Measurements from ENCODE around the gene CEACAM7. TPM values are rescaled to one million over a fixed set of nuclear protein-coding genes. Genes with fewer than 3 reads are reported as not detected.

The CEACAM7 gene
- total RNA-seq (2022; extraction: Qiagen RNA extraction): 0.10 to 0.22 TPM (median 0.12 TPM) in 3 of 5 replicates, not detected in the others

DNA sequence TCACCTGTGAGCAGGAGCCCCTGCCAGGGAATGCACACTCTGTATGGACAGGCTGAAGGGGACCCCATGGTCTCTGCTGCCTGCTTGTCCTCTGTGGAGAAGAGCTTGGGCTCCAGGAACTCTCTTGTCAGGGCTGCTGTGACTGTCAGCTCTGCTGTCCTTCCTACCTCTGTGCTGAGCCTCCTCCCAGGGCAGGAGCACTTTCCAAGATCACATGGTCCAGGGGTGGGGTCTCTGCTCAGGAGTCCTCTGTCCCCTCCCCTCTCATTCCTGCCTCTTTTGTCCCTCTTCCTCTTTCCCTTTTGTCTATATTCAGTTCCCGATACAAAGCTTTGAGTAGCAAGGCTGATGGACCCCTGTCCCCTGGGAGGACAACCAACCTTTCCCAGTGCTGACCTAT is at the start of gene CEACAM7:
Gene CEACAM7 (minus strand): TSS at position 173 of the 400 bp plus-strand sequence. CDS start 105 bp downstream, at position 68.

DNA sequence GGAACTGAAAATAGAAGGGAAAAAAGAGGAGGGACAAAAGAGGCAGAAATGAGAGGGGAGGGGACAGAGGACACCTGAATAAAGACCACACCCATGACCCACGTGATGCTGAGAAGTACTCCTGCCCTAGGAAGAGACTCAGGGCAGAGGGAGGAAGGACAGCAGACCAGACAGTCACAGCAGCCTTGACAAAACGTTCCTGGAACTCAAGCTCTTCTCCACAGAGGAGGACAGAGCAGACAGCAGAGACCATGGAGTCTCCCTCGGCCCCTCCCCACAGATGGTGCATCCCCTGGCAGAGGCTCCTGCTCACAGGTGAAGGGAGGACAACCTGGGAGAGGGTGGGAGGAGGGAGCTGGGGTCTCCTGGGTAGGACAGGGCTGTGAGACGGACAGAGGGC is 20.4 kb upstream of the CEACAM7 start, which contains the start of gene CEACAM5:
Gene CEACAM5 (plus strand): TSS at position 146 of the 400 bp plus-strand sequence. CDS start 106 bp downstream, at position 252.

DNA sequence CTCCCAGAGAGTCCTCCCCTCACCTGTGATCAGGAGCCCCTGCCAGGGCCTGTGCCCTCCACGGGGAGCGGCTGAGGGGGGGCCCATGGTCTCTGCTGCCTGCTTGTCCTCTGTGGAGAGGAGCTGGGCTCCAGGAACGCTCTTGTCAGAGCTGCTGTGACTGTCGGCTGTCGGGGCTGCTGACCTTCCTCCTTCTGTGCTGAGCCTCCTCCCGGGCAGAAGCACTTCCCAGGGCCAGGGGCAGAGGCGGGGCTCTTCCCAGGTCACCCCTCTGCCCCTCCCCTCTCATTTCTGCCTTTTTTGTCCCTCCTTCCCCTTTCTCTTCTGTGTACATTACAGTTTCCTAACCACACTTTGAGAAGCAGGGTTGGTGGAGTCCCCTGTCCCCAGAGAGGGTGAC is 61.2 kb downstream of the CEACAM7 start, which contains the start of gene CEACAM4:
Gene CEACAM4 (minus strand): TSS at position 198 of the 400 bp plus-strand sequence. CDS start 111 bp downstream, at position 87.

Other genes starting within 250 kb of the CEACAM7 start
- 104 to 118 TPM (median 106 TPM) in 5 replicates for gene DMAC2, start 248.4 kb downstream of the CEACAM7 start, total RNA-seq (2022; extraction: Qiagen RNA extraction)
- 0.09 TPM in 1 of 5 replicates, not detected in the others for gene ERICH4, start 245.1 kb downstream of the CEACAM7 start, total RNA-seq (2022; extraction: Qiagen RNA extraction)
- gene CEACAM21, start 112.1 kb downstream of the CEACAM7 start, total RNA-seq (2022; extraction: Qiagen RNA extraction): not detected in 5 replicates
- gene CEACAM4, start 61.2 kb downstream of the CEACAM7 start, total RNA-seq (2022; extraction: Qiagen RNA extraction): not detected in 5 replicates
- gene CEACAM5, start 20.4 kb upstream of the CEACAM7 start, total RNA-seq (2022; extraction: Qiagen RNA extraction): 1.8 to 2.1 TPM (median 2.1 TPM) in 5 replicates
- 20.1 to 28.5 TPM (median 24.0 TPM) in 5 replicates for gene CEACAM6, start 67.3 kb upstream of the CEACAM7 start, total RNA-seq (2022; extraction: Qiagen RNA extraction)
- gene CEACAM3, start 108.3 kb upstream of the CEACAM7 start, total RNA-seq (2022; extraction: Qiagen RNA extraction): not detected in 5 replicates
- gene LYPD4, start 156.4 kb upstream of the CEACAM7 start, total RNA-seq (2022; extraction: Qiagen RNA extraction): not detected in 5 replicates
- not detected in 5 replicates for gene DMRTC2, start 156.8 kb upstream of the CEACAM7 start, total RNA-seq (2022; extraction: Qiagen RNA extraction)
- gene RPS19, start 172.0 kb upstream of the CEACAM7 start, total RNA-seq (2022; extraction: Qiagen RNA extraction): 9,141 to 10,549 TPM (median 9,318 TPM) in 5 replicates
- gene CD79A, start 189.0 kb upstream of the CEACAM7 start, total RNA-seq (2022; extraction: Qiagen RNA extraction): 0.47 to 1.3 TPM (median 1.0 TPM) in 5 replicates
- 75.9 to 131 TPM (median 118 TPM) in 5 replicates for gene ARHGEF1, start 194.9 kb upstream of the CEACAM7 start, total RNA-seq (2022; extraction: Qiagen RNA extraction)
- 0.25 to 0.35 TPM (median 0.32 TPM) in 5 replicates for gene ERFL, start 240.2 kb upstream of the CEACAM7 start, total RNA-seq (2022; extraction: Qiagen RNA extraction)

Measured in A549 treated with CORT108297 at 1 μM for 4 hours (cell line).